GM18867 (cell line): ENCODE results near the gene CSAD.
"Not testable (repeated sequence)": the region's sequence is repeated elsewhere in the genome, so short reads cannot be mapped to it uniquely, and the experiment has no call there.

Source experiments
- ATAC-seq: cut with Tn5 transposase; IDR thresholded peaks from one replicate; pipeline ENCODE4 v1.9.1; 2021; ENCODE audit warnings: mild to moderate bottlenecking, moderate library complexity; ENCODE audit not compliant: unreplicated experiment

CSAD gene

DNA sequence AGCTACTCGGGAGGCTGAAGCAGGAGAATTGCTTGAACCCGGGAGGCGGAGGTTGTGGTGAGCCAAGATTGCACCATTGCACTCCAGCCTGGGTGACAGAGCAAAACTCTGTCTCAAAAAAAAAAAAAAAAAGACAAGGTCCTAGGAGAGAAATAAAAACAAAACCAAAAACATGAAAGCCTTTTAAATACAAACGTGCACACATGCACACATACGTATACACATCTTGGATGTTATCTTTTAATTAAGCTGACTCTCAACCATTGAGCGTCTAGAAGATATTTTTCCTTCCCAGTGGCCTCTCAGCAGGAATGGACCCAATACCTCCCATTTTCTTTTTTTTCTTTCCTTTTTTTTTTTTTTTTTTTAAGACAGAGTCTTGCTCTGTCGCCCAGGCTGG lies 68.3 kb downstream of the CSAD start:
- ATAC-seq = not testable (repeated sequence)
